GM13977 (cell line): ENCODE data around the gene CPED1.

Experiments
- DNase-seq: peaks from one replicate; pipeline ENCODE4 v3.0.0; 2012; ENCODE audit warnings: low spot score
- in situ Hi-C: fragments of 300-500 bp; cut with MboI; formaldehyde crosslinking; loops from one replicate; pipeline ENCODE4 v1.12.0; 2022; ENCODE audit warnings: low sequenced_read_pairs, low pct_unique_long_range_greater_than_20kb, mixed read lengths, inconsistent platforms; ENCODE audit not compliant: unreplicated experiment
- TF ChIP-seq, protein P1 (sequence below): IDR thresholded peaks from 2 replicates; pipeline ENCODE4 v1.5.1; 2012; ENCODE audit warnings: mild to moderate bottlenecking, control low read depth; ENCODE audit not compliant: insufficient read depth; ENCODE audit errors: extremely low read depth, missing control alignments

Gene CPED1

GRCh38 chr7:121331574-121331973 lies 343.1 kb downstream of the CPED1 start:
- in situ Hi-C loops: loop anchor here (25.0 kb wide), 1 partner anchor 194 kb away; no protein-coding TSS in a partner anchor
- no peak for DNase-seq
- TF ChIP-seq, protein P1, sequence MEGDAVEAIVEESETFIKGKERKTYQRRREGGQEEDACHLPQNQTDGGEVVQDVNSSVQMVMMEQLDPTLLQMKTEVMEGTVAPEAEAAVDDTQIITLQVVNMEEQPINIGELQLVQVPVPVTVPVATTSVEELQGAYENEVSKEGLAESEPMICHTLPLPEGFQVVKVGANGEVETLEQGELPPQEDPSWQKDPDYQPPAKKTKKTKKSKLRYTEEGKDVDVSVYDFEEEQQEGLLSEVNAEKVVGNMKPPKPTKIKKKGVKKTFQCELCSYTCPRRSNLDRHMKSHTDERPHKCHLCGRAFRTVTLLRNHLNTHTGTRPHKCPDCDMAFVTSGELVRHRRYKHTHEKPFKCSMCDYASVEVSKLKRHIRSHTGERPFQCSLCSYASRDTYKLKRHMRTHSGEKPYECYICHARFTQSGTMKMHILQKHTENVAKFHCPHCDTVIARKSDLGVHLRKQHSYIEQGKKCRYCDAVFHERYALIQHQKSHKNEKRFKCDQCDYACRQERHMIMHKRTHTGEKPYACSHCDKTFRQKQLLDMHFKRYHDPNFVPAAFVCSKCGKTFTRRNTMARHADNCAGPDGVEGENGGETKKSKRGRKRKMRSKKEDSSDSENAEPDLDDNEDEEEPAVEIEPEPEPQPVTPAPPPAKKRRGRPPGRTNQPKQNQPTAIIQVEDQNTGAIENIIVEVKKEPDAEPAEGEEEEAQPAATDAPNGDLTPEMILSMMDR: no peak

DNA sequence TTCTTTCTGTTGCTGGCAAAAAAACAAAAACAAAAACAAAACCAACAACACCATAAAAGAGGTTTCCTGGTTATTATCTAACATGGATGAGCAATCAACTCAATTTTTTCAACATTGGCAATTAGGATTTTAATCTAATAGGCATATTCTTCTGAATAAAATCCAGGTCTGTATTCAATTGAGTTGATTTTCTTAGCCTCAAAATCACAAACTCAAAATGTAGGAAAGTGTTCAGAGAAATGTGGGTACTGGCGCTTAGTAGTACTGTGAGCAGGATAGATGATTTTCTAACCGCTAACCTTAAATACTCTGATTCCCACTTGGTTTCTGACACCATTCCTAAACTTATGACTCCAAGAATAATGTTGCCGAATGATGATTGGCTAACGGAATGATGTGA lies 345.9 kb downstream of the CPED1 start:
- in situ Hi-C loops: loop anchor here (25.0 kb wide), 1 partner anchor 197 kb away; no protein-coding TSS in a partner anchor

DNA sequence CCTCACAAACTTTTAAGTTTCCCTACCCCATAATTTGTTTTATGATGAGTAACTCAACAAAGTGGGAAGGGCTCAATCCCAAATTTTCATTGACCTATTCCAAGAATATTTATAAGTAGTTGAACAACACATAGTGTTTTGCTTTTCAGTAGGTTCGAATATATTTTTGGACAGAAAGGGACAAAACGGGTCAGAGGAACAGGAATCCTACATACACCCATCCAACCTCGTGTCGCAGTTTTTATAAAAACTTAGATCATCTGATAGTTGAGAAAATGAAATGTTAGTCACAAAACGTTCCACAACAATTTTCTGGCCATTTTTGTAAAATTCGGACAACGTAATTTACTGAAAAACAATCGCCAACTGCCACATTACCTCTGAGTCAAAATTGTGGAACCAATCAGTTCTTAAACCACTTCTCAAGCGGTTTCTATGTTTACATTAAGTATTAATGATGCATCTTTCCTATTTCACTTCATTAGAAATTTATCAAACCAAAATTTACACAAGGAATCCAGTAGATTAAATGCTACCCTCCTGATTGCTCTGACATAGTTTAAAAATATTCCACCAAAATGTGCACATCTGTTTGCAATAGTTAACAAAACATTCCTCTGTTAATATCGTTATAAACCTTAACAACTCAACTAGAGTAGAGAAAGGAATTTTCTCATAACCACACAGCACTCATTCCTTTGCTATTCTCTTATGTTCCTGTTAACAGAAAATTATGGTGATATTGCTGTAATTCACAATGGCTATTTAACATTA lies 346.6 kb downstream of the CPED1 start:
- no peak for DNase-seq

More for the DNA sequence above, 345.9 kb downstream of the CPED1 start:
- TF ChIP-seq, protein P1: no peak
- DNase-seq: no peak

GRCh38 chr7:121336579-121336978 lies 348.1 kb downstream of the CPED1 start:
- no peak for DNase-seq
- TF ChIP-seq, protein P1: no peak
- in situ Hi-C loops: loop anchor here (25.0 kb wide), 1 partner anchor 199 kb away; no protein-coding TSS in a partner anchor

More for the DNA sequence above, 346.6 kb downstream of the CPED1 start:
- in situ Hi-C loops: loop anchor here (25.0 kb wide), 1 partner anchor 198 kb away; no protein-coding TSS in a partner anchor
- TF ChIP-seq, protein P1: no peak

- TF ChIP-seq, protein P1: peak; percentile 39
- DNase-seq: peak; percentile 12
- in situ Hi-C loops: loop anchor here (25.0 kb wide), 1 partner anchor 200 kb away; no protein-coding TSS in a partner anchor
Measured at GRCh38 chr7:121337398-121337797, 348.9 kb downstream of the CPED1 start.

GRCh38 chr7:121339082-121339481 lies 350.6 kb downstream of the CPED1 start:
- DNase-seq: no peak
- TF ChIP-seq, protein P1: no peak
- in situ Hi-C loops: loop anchor here (25.0 kb wide), 1 partner anchor 202 kb away; no protein-coding TSS in a partner anchor
